DMS114 treated with DMSO at 0.1 percent for 48 hours (cell line): ENCODE measurements around the gene CYFIP2.

Experiments used
- DNase-seq: peaks from one replicate; lab custom pipeline; 2025; ENCODE audit not compliant: unreplicated experiment; lab: John Stamatoyannopoulos, UW

CYFIP2 gene

GRCh38 chr5:157312492-157312891 lies 46.6 kb downstream of the CYFIP2 start:
- DNase-seq, result peak; percentile 27

- DNase-seq, result no peak
Measured at GRCh38 chr5:157322581-157322980, 56.7 kb downstream of the CYFIP2 start.

- DNase-seq, result no peak
Measured at GRCh38 chr5:157323107-157323706, 57.3 kb downstream of the CYFIP2 start.

- no peak for DNase-seq
Measured at GRCh38 chr5:157324237-157324636, 58.3 kb downstream of the CYFIP2 start.

- DNase-seq, result no peak
Measured at GRCh38 chr5:157326440-157327005, 60.6 kb downstream of the CYFIP2 start.

- no peak for DNase-seq
Measured at GRCh38 chr5:157327771-157328170, 61.8 kb downstream of the CYFIP2 start.

- DNase-seq, result peak; percentile 79
Measured at GRCh38 chr5:157328277-157328912, 62.5 kb downstream of the CYFIP2 start.

GRCh38 chr5:157331807-157332206 lies 65.9 kb downstream of the CYFIP2 start:
- DNase-seq, result no peak

GRCh38 chr5:157335534-157336422 lies 69.9 kb downstream of the CYFIP2 start:
- no peak for DNase-seq

GRCh38 chr5:157336423-157336744 lies 70.5 kb downstream of the CYFIP2 start:
- DNase-seq, result no peak

GRCh38 chr5:157339409-157339808 lies 73.5 kb downstream of the CYFIP2 start:
- DNase-seq, result no peak

GRCh38 chr5:157342822-157343402 lies 77.0 kb downstream of the CYFIP2 start:
- DNase-seq, result no peak

- DNase-seq, result no peak
Measured at GRCh38 chr5:157343842-157344790, 78.2 kb downstream of the CYFIP2 start.

GRCh38 chr5:157345067-157345466 lies 79.1 kb downstream of the CYFIP2 start:
- DNase-seq, result no peak

GRCh38 chr5:157345485-157345884 lies 79.6 kb downstream of the CYFIP2 start:
- no peak for DNase-seq

- no peak for DNase-seq
Measured at GRCh38 chr5:157347301-157348048, 81.6 kb downstream of the CYFIP2 start.

GRCh38 chr5:157348049-157348400 lies 82.1 kb downstream of the CYFIP2 start:
- DNase-seq, result no peak

- no peak for DNase-seq
Measured at GRCh38 chr5:157350939-157351801, 85.2 kb downstream of the CYFIP2 start.

GRCh38 chr5:157351802-157352092 lies 85.8 kb downstream of the CYFIP2 start:
- DNase-seq, result no peak
